GM12878 (cell line): ENCODE results near the gene SNX32.

Experiments
- FOXM1 ChIP-seq: IDR thresholded peaks from 2 replicates; pipeline ENCODE4 v1.6.1; 2012; ENCODE audit warnings: low read depth, mild to moderate bottlenecking, inconsistent platforms, low read length, moderate library complexity
- GABPA ChIP-seq: IDR thresholded peaks from 2 replicates; pipeline ENCODE4 v1.6.1; 2014; ENCODE audit warnings: antibody characterized with exemption, low read depth, mild to moderate bottlenecking, inconsistent platforms
- GATAD2B ChIP-seq: fragments of 450-650 bp; conservative IDR thresholded peaks from 2 replicates; pipeline ENCODE4 v1.6.1; 2017; ENCODE audit warnings: low read depth, mild to moderate bottlenecking, moderate library complexity
- IRF5 ChIP-seq: fragments of 450-650 bp; IDR thresholded peaks from 2 replicates; pipeline ENCODE4 v1.6.1; 2017; ENCODE audit warnings: borderline replicate concordance
- NKRF ChIP-seq: fragments of 450-650 bp; conservative IDR thresholded peaks from 2 replicates; pipeline ENCODE4 v1.6.1; 2017; ENCODE audit warnings: mild to moderate bottlenecking, moderate library complexity
- NR2C1 ChIP-seq: fragments of 450-650 bp; IDR thresholded peaks from 2 replicates; pipeline ENCODE4 v1.6.1; 2017; ENCODE audit warnings: antibody characterized with exemption, mild to moderate bottlenecking, moderate library complexity
- POLR2AphosphoS5 ChIP-seq: IDR thresholded peaks from 2 replicates; pipeline ENCODE4 v1.6.1; 2011; ENCODE audit warnings: mild to moderate bottlenecking, low read length, inconsistent platforms
- RAD21 ChIP-seq: IDR thresholded peaks from 2 replicates; pipeline ENCODE4 v1.6.1; 2011; ENCODE audit warnings: mild to moderate bottlenecking, low read depth, low read length, moderate library complexity; ENCODE audit not compliant: insufficient read depth
- RCOR1 ChIP-seq: conservative IDR thresholded peaks from 2 replicates; pipeline ENCODE4 v1.6.1; 2012; ENCODE audit warnings: low read depth, low read length, improper control_type of control experiment
- SREBF1 ChIP-seq: IDR thresholded peaks from 2 replicates; pipeline ENCODE4 v1.6.1; 2012; ENCODE audit warnings: mild to moderate bottlenecking, low read length
- TCF12 ChIP-seq: IDR thresholded peaks from 2 replicates; pipeline ENCODE4 v1.6.1; 2011; ENCODE audit warnings: low read depth, mild to moderate bottlenecking, low read length
- TF ChIP-seq, protein P1 (sequence below), 3 experiments: IDR thresholded peaks in 2 of 3; conservative IDR thresholded peaks in 1 of 3; 2 replicates each; pipeline ENCODE4 v1.5.1; 2011; ENCODE audit warnings: low read depth in 3 of 3, low read length in 3 of 3, mild to moderate bottlenecking in 3 of 3, control low read depth in 2 of 3, moderate library complexity in 2 of 3, inconsistent platforms in 1 of 3, mixed read lengths in 1 of 3; ENCODE audit not compliant: control insufficient read depth in 2 of 3, insufficient read depth in 1 of 3; ENCODE audit errors: extremely low read depth in 1 of 3
- TF ChIP-seq, protein P2 (sequence below): IDR thresholded peaks from 2 replicates; pipeline ENCODE4 v1.6.1; 2012; ENCODE audit warnings: mild to moderate bottlenecking, low read depth, low read length
- TF ChIP-seq, protein P3 (sequence below): fragments of 150-350 bp; IDR thresholded peaks from 2 replicates; pipeline ENCODE4 v1.6.1; 2016; ENCODE audit warnings: low read depth, low read length

GRCh38 chr11:65849771-65850216, 16.0 kb downstream of the SNX32 start:
- TF ChIP-seq RAD21 (no peak), POLR2AphosphoS5 (no peak), SREBF1 (no peak), TCF12 (no peak), FOXM1 (no peak), NKRF (no peak), NR2C1 (no peak), RCOR1 (no peak), GATAD2B (no peak), IRF5 (no peak), GABPA (no peak)
- TF ChIP-seq, protein P1, sequence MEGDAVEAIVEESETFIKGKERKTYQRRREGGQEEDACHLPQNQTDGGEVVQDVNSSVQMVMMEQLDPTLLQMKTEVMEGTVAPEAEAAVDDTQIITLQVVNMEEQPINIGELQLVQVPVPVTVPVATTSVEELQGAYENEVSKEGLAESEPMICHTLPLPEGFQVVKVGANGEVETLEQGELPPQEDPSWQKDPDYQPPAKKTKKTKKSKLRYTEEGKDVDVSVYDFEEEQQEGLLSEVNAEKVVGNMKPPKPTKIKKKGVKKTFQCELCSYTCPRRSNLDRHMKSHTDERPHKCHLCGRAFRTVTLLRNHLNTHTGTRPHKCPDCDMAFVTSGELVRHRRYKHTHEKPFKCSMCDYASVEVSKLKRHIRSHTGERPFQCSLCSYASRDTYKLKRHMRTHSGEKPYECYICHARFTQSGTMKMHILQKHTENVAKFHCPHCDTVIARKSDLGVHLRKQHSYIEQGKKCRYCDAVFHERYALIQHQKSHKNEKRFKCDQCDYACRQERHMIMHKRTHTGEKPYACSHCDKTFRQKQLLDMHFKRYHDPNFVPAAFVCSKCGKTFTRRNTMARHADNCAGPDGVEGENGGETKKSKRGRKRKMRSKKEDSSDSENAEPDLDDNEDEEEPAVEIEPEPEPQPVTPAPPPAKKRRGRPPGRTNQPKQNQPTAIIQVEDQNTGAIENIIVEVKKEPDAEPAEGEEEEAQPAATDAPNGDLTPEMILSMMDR (IDR thresholded peaks at IDR 0.05 in 2 of 3, conservative IDR thresholded peaks at IDR 0.05 in 1 of 3; ENCODE audit: control insufficient read depth in 2 of 3, extremely low read depth in 1 of 3, insufficient read depth in 1 of 3, low read depth in 3 of 3, low read length in 3 of 3): no peak
- TF ChIP-seq, protein P2, sequence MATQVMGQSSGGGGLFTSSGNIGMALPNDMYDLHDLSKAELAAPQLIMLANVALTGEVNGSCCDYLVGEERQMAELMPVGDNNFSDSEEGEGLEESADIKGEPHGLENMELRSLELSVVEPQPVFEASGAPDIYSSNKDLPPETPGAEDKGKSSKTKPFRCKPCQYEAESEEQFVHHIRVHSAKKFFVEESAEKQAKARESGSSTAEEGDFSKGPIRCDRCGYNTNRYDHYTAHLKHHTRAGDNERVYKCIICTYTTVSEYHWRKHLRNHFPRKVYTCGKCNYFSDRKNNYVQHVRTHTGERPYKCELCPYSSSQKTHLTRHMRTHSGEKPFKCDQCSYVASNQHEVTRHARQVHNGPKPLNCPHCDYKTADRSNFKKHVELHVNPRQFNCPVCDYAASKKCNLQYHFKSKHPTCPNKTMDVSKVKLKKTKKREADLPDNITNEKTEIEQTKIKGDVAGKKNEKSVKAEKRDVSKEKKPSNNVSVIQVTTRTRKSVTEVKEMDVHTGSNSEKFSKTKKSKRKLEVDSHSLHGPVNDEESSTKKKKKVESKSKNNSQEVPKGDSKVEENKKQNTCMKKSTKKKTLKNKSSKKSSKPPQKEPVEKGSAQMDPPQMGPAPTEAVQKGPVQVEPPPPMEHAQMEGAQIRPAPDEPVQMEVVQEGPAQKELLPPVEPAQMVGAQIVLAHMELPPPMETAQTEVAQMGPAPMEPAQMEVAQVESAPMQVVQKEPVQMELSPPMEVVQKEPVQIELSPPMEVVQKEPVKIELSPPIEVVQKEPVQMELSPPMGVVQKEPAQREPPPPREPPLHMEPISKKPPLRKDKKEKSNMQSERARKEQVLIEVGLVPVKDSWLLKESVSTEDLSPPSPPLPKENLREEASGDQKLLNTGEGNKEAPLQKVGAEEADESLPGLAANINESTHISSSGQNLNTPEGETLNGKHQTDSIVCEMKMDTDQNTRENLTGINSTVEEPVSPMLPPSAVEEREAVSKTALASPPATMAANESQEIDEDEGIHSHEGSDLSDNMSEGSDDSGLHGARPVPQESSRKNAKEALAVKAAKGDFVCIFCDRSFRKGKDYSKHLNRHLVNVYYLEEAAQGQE: no peak
- TF ChIP-seq, protein P3, sequence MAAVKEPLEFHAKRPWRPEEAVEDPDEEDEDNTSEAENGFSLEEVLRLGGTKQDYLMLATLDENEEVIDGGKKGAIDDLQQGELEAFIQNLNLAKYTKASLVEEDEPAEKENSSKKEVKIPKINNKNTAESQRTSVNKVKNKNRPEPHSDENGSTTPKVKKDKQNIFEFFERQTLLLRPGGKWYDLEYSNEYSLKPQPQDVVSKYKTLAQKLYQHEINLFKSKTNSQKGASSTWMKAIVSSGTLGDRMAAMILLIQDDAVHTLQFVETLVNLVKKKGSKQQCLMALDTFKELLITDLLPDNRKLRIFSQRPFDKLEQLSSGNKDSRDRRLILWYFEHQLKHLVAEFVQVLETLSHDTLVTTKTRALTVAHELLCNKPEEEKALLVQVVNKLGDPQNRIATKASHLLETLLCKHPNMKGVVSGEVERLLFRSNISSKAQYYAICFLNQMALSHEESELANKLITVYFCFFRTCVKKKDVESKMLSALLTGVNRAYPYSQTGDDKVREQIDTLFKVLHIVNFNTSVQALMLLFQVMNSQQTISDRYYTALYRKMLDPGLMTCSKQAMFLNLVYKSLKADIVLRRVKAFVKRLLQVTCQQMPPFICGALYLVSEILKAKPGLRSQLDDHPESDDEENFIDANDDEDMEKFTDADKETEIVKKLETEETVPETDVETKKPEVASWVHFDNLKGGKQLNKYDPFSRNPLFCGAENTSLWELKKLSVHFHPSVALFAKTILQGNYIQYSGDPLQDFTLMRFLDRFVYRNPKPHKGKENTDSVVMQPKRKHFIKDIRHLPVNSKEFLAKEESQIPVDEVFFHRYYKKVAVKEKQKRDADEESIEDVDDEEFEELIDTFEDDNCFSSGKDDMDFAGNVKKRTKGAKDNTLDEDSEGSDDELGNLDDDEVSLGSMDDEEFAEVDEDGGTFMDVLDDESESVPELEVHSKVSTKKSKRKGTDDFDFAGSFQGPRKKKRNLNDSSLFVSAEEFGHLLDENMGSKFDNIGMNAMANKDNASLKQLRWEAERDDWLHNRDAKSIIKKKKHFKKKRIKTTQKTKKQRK: no peak
